ENCODE measurements around the gene ZAP70. TPM values are rescaled to one million over a fixed set of nuclear protein-coding genes. Genes with fewer than 3 reads are reported as not detected.

Gene ZAP70
- total RNA-seq, 1 donor, result under 0.01 TPM

DNA sequence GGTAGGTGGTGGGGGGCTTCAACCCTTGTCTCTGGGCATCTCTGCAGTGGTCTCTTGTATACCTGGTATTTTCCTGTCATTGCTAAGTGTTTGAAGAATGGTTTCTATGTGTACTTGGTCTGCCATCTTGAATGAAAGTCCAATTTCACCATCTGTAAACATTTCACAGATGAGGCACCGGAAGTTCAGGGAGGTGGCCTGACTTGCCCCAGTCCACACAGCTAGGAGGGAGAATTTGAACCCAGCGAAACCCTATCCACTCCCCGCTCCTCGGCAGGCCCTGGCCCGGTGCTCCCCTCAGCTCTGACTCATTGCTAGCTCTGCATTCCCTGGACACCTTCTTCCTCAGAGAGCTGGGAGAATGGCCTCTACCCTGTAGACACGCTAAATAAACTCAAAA is 30.5 kb downstream of the ZAP70 start:
- H3K79me2 ChIP-seq (ENCODE audit: insufficient read depth, low read length), result no peaks in the 10 kb centered on the region

DNA sequence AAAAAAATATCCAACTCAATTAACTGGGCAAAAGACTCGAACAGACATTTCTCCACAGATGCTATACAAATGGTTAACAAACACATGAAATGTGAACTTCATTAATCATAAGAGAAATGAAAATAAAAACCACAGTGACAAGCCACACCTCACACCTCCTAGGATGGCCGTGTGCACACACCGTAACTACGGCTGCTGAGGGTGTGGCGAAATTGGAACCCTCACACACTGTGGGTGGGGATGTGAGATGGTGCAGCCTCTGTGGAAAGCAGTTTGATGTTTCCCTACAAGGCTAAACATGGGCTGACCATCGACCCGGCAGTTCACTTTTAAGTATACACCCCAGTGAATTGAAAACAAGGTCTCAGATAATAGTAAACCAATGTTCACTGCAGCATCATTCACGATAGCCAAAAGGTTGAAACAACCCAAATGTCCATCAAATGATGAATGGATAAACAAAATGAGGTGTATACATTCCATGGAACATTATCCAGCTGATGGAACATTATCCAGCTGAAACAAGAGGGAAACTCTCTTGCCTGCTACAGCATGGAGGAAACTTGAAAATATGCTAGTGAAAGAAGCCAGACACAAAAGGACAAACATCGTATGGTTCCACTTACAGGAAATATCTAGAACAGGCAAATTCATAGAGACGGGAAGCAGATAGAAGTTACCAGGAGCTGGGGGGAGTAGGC is 32.2 kb downstream of the ZAP70 start:
- TF ChIP-seq, protein P1, sequence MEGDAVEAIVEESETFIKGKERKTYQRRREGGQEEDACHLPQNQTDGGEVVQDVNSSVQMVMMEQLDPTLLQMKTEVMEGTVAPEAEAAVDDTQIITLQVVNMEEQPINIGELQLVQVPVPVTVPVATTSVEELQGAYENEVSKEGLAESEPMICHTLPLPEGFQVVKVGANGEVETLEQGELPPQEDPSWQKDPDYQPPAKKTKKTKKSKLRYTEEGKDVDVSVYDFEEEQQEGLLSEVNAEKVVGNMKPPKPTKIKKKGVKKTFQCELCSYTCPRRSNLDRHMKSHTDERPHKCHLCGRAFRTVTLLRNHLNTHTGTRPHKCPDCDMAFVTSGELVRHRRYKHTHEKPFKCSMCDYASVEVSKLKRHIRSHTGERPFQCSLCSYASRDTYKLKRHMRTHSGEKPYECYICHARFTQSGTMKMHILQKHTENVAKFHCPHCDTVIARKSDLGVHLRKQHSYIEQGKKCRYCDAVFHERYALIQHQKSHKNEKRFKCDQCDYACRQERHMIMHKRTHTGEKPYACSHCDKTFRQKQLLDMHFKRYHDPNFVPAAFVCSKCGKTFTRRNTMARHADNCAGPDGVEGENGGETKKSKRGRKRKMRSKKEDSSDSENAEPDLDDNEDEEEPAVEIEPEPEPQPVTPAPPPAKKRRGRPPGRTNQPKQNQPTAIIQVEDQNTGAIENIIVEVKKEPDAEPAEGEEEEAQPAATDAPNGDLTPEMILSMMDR (IDR thresholded peaks at IDR 0.05; ENCODE audit: extremely low read depth, low read depth, low read length), result no peak
- no peak for DNase-seq (ENCODE audit: insufficient read length, low spot score, missing footprints)
- no peaks in the 10 kb centered on the region for H3K27me3 ChIP-seq (ENCODE audit: insufficient read depth, low read length)
- H3K4me2 ChIP-seq (ENCODE audit: insufficient read depth, low read length), result no peak overlapping the region
- no peaks in the 10 kb centered on the region for H3K79me2 ChIP-seq (ENCODE audit: insufficient read depth, low read length)
- H4K20me1 ChIP-seq (ENCODE audit: insufficient read depth, low read length), result no peaks in the 10 kb centered on the region
- H2AFZ ChIP-seq (ENCODE audit: low read length), result no peak overlapping the region
- H3K4me3 ChIP-seq (ENCODE audit: insufficient read depth, low read length), result no peak overlapping the region
- H3K36me3 ChIP-seq (ENCODE audit: insufficient read depth, low read length), result no peaks in the 10 kb centered on the region
- H3K9me3 ChIP-seq (ENCODE audit: low read depth, low read length), result no peaks in the 10 kb centered on the region
- no peaks in the 10 kb centered on the region for H3K4me1 ChIP-seq (ENCODE audit: insufficient read depth, low read length)
- no peak overlapping the region for H3K27ac ChIP-seq (ENCODE audit: low read depth, low read length)

More for the DNA sequence above, 30.5 kb downstream of the ZAP70 start:
- Histone ChIP-seq H4K20me1 (ENCODE audit: insufficient read depth, low read length) (no peaks in the 10 kb centered on the region), H3K4me2 (ENCODE audit: insufficient read depth, low read length) (no peak overlapping the region), H3K4me3 (ENCODE audit: insufficient read depth, low read length) (no peak overlapping the region), H3K27ac (ENCODE audit: low read depth, low read length) (no peak overlapping the region), H3K36me3 (ENCODE audit: insufficient read depth, low read length) (no peaks in the 10 kb centered on the region), H2AFZ (ENCODE audit: low read length) (no peak overlapping the region), H3K27me3 (ENCODE audit: insufficient read depth, low read length) (no peaks in the 10 kb centered on the region), H3K4me1 (ENCODE audit: insufficient read depth, low read length) (no peaks in the 10 kb centered on the region), H3K9me3 (ENCODE audit: low read depth, low read length) (no peaks in the 10 kb centered on the region)
- TF ChIP-seq, protein P1 (IDR thresholded peaks at IDR 0.05; ENCODE audit: extremely low read depth, low read depth, low read length), result no peak
- no peak for DNase-seq (ENCODE audit: insufficient read length, low spot score, missing footprints)

DNA sequence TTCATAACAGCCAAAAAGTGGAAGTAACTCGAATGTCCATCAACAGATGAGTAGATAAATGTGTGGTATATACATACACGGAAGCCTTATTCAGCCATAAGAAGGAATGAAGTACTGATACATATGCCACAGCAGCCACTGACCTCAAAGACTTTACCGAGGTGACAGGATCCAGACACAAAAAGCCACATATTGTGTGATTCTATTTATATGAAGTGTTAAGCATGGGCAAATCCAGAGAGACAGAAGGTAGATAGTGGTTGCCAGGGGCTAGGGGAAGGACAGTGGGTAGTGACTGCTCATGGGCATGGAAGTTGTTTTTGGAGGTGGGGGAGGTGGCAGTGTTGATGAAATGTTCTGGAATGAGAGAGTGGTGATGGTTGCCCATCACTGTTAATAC is 33.9 kb downstream of the ZAP70 start:
- Histone ChIP-seq H3K27ac (ENCODE audit: low read depth, low read length) (no peak overlapping the region), H3K79me2 (ENCODE audit: insufficient read depth, low read length) (no peaks in the 10 kb centered on the region), H3K4me3 (ENCODE audit: insufficient read depth, low read length) (no peak overlapping the region), H3K27me3 (ENCODE audit: insufficient read depth, low read length) (no peaks in the 10 kb centered on the region), H3K36me3 (ENCODE audit: insufficient read depth, low read length) (no peaks in the 10 kb centered on the region), H2AFZ (ENCODE audit: low read length) (no peak overlapping the region), H3K9me3 (ENCODE audit: low read depth, low read length) (no peaks in the 10 kb centered on the region), H4K20me1 (ENCODE audit: insufficient read depth, low read length) (no peaks in the 10 kb centered on the region), H3K4me2 (ENCODE audit: insufficient read depth, low read length) (no peak overlapping the region), H3K4me1 (ENCODE audit: insufficient read depth, low read length) (peaks cover 5% of the 10 kb centered on the region)
- TF ChIP-seq, protein P1 (IDR thresholded peaks at IDR 0.05; ENCODE audit: extremely low read depth, low read depth, low read length), result no peak
- no peak for DNase-seq (ENCODE audit: insufficient read length, low spot score, missing footprints)

DNA sequence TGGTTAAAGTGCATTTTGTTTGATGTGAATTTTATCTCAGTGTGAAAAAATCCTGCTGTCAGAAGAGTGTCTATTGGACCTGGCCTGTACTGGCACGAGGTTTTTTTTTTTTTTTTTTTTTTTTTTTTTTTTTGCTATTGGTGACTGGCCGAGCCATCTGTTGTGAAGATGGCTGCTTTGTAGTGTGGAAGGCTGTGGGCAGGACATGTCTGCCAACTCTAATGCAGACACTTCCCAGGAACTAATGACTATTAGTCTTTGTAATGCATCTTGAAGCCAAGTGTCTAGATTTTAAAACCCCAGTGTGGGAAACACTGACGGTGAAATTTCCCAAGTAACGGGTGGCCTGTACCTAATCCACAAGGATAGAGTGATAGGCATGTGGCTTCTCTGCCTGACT is 34.3 kb downstream of the ZAP70 start:
- Histone ChIP-seq H3K79me2 (ENCODE audit: insufficient read depth, low read length) (no peaks in the 10 kb centered on the region), H3K27me3 (ENCODE audit: insufficient read depth, low read length) (no peaks in the 10 kb centered on the region), H3K4me2 (ENCODE audit: insufficient read depth, low read length) (no peak overlapping the region), H3K36me3 (ENCODE audit: insufficient read depth, low read length) (no peaks in the 10 kb centered on the region), H3K4me1 (ENCODE audit: insufficient read depth, low read length) (peaks cover 8% of the 10 kb centered on the region), H2AFZ (ENCODE audit: low read length) (no peak overlapping the region), H4K20me1 (ENCODE audit: insufficient read depth, low read length) (no peaks in the 10 kb centered on the region), H3K9me3 (ENCODE audit: low read depth, low read length) (no peaks in the 10 kb centered on the region), H3K4me3 (ENCODE audit: insufficient read depth, low read length) (no peak overlapping the region), H3K27ac (ENCODE audit: low read depth, low read length) (no peak overlapping the region)
- TF ChIP-seq, protein P1 (IDR thresholded peaks at IDR 0.05; ENCODE audit: extremely low read depth, low read depth, low read length), result no peak
- DNase-seq (ENCODE audit: insufficient read length, low spot score, missing footprints), result no peak

All from osteoblast (primary cell).